Measurements from ENCODE around the gene KRABD2.

KRABD2 gene

GRCh38 chr17:8345052-8345690, 31.3 kb downstream of the KRABD2 start:
- H3F3A ChIP-seq (ENCODE audit: insufficient read depth, low read length): no peaks in the 10 kb centered on the region

GRCh38 chr17:8341456-8341855, 35.0 kb downstream of the KRABD2 start:
- Histone ChIP-seq H3K27me3 (replicated peaks; ENCODE audit: insufficient read depth, low read length) (peaks cover 10% of the 10 kb centered on the region; the same call in 1 of the 2 replicates), H3K9me2 (replicated peaks; ENCODE audit: insufficient read depth, low read length) (no peaks in the 10 kb centered on the region), H3K9me3 (replicated peaks; ENCODE audit: insufficient read depth, low read length) (no peaks in the 10 kb centered on the region), H3K79me2 (ENCODE audit: low read length) (no peaks in the 10 kb centered on the region), H3F3A (ENCODE audit: insufficient read depth, low read length) (no peaks in the 10 kb centered on the region), H3K27ac (ENCODE audit: low read length) (no peak overlapping the region), H3K4me3 (ENCODE audit: low read length) (no peak overlapping the region), H3K36me3 (replicated peaks; ENCODE audit: insufficient read depth, low read length) (no peaks in the 10 kb centered on the region), H3K4me2 (ENCODE audit: low read depth, low read length) (no peak overlapping the region), H3K4me1 (ENCODE audit: low read length) (no peaks in the 10 kb centered on the region), H3K9ac (ENCODE audit: low read length) (no peak overlapping the region), H2AFZ (ENCODE audit: low read length) (no peak overlapping the region), H4K20me1 (ENCODE audit: insufficient read depth, low read length) (no peaks in the 10 kb centered on the region)
- TF ChIP-seq, protein P1, sequence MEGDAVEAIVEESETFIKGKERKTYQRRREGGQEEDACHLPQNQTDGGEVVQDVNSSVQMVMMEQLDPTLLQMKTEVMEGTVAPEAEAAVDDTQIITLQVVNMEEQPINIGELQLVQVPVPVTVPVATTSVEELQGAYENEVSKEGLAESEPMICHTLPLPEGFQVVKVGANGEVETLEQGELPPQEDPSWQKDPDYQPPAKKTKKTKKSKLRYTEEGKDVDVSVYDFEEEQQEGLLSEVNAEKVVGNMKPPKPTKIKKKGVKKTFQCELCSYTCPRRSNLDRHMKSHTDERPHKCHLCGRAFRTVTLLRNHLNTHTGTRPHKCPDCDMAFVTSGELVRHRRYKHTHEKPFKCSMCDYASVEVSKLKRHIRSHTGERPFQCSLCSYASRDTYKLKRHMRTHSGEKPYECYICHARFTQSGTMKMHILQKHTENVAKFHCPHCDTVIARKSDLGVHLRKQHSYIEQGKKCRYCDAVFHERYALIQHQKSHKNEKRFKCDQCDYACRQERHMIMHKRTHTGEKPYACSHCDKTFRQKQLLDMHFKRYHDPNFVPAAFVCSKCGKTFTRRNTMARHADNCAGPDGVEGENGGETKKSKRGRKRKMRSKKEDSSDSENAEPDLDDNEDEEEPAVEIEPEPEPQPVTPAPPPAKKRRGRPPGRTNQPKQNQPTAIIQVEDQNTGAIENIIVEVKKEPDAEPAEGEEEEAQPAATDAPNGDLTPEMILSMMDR (IDR thresholded peaks at IDR 0.05; ENCODE audit: low read length): no peak
- TF ChIP-seq EZH2 (optimal IDR thresholded peaks at IDR 0.05; ENCODE audit: low read depth, low read length) (no peak), EZH2phosphoT487 (IDR thresholded peaks at IDR 0.05; ENCODE audit: low read length) (no peak)
- DNase-seq: no peak

More at GRCh38 chr17:8345052-8345690, 31.3 kb downstream of the KRABD2 start:
- Histone ChIP-seq H2AFZ (ENCODE audit: low read length) (no peak overlapping the region), H3K4me3 (ENCODE audit: low read length) (no peak overlapping the region), H3K79me2 (ENCODE audit: low read length) (no peaks in the 10 kb centered on the region), H3K4me2 (ENCODE audit: low read depth, low read length) (no peak overlapping the region), H3K36me3 (replicated peaks; ENCODE audit: insufficient read depth, low read length) (no peaks in the 10 kb centered on the region), H3K9ac (ENCODE audit: low read length) (no peak overlapping the region), H4K20me1 (ENCODE audit: insufficient read depth, low read length) (no peaks in the 10 kb centered on the region), H3K9me2 (replicated peaks; ENCODE audit: insufficient read depth, low read length) (no peaks in the 10 kb centered on the region), H3K27me3 (replicated peaks; ENCODE audit: insufficient read depth, low read length) (peaks cover 10% of the 10 kb centered on the region; the same call in 1 of the 2 replicates), H3K9me3 (replicated peaks; ENCODE audit: insufficient read depth, low read length) (no peaks in the 10 kb centered on the region), H3K4me1 (ENCODE audit: low read length) (no peaks in the 10 kb centered on the region), H3K27ac (ENCODE audit: low read length) (no peak overlapping the region)
- DNase-seq: no peak
- TF ChIP-seq EZH2phosphoT487 (IDR thresholded peaks at IDR 0.05; ENCODE audit: low read length) (no peak), EZH2 (optimal IDR thresholded peaks at IDR 0.05; ENCODE audit: low read depth, low read length) (no peak)
- TF ChIP-seq, protein P1 (IDR thresholded peaks at IDR 0.05; ENCODE audit: low read length): no peak

- no peak for TF ChIP-seq EZH2phosphoT487 (IDR thresholded peaks at IDR 0.05; ENCODE audit: low read length)
- TF ChIP-seq EZH2 (optimal IDR thresholded peaks at IDR 0.05; ENCODE audit: low read depth, low read length): no peak
- TF ChIP-seq, protein P1 (IDR thresholded peaks at IDR 0.05; ENCODE audit: low read length): no peak
- no peaks in the 10 kb centered on the region for H3K27me3 ChIP-seq (replicated peaks; ENCODE audit: insufficient read depth, low read length)
- H3K9ac ChIP-seq (ENCODE audit: low read length): no peak within 1 kb of the TSS
- H3F3A ChIP-seq (ENCODE audit: insufficient read depth, low read length): no peaks in the 10 kb centered on the region
- no peaks in the 10 kb centered on the region for H4K20me1 ChIP-seq (ENCODE audit: insufficient read depth, low read length)
- H3K4me1 ChIP-seq (ENCODE audit: low read length): no peaks in the 10 kb centered on the region
- H3K9me3 ChIP-seq (replicated peaks; ENCODE audit: insufficient read depth, low read length): no peaks in the 10 kb centered on the region
- H3K27ac ChIP-seq (ENCODE audit: low read length): no peak within 1 kb of the TSS
- no peak within 1 kb of the TSS for H3K4me2 ChIP-seq (ENCODE audit: low read depth, low read length)
- no peaks in the 10 kb centered on the region for H3K9me2 ChIP-seq (replicated peaks; ENCODE audit: insufficient read depth, low read length)
- no peaks in the 10 kb centered on the region for H3K79me2 ChIP-seq (ENCODE audit: low read length)
- no peak within 1 kb of the TSS for H2AFZ ChIP-seq (ENCODE audit: low read length)
- DNase-seq: no peak
- no peaks in the 10 kb centered on the region for H3K36me3 ChIP-seq (replicated peaks; ENCODE audit: insufficient read depth, low read length)
- H3K4me3 ChIP-seq (ENCODE audit: low read length): no peak within 1 kb of the TSS
Observed at GRCh38 chr17:8339540-8339939, 37.0 kb downstream of the KRABD2 start, which contains the start of gene ODF4. Gene ODF4, plus strand, starts transcription at chr17:8339840. Its CDS starts 212 bp downstream, at chr17:8340052.
